Cardiac muscle cell (in vitro differentiated cells and primary cell): ENCODE results near the gene SUSD4. TPM values are rescaled to one million over a fixed set of nuclear protein-coding genes. Genes with fewer than 3 reads are reported as not detected.

Experiments used
- DNase-seq, 2 donors: peaks; one replicate each; pipeline versions ENCODE4 v3.0.0 to v3.0.0-alpha.2; 2010 to 2017; ENCODE audit warnings: low read depth in 1 of 2, low spot score in 1 of 2
- H3K27ac ChIP-seq: fragments of 200-600 bp; sonication (generic); 2 replicates; pipeline ENCODE4 v1.5.1; 2016
- H3K27me3 ChIP-seq: fragments of 200-600 bp; sonication (generic); 2 replicates; pipeline ENCODE4 v1.6.0; 2016; ENCODE audit warnings: control low read depth
- H3K36me3 ChIP-seq: fragments of 200-600 bp; sonication (generic); 2 replicates; pipeline ENCODE4 v1.5.1; 2016; ENCODE audit warnings: control low read depth
- H3K4me1 ChIP-seq: fragments of 200-600 bp; sonication (generic); 2 replicates; pipeline ENCODE4 v1.8.1; 2017; ENCODE audit warnings: low read depth, mild to moderate bottlenecking, mixed run types
- H3K4me3 ChIP-seq: fragments of 200-600 bp; sonication (generic); 2 replicates; pipeline ENCODE4 v1.5.1; 2016; ENCODE audit warnings: mild to moderate bottlenecking
- H3K9me3 ChIP-seq: fragments of 200-600 bp; sonication (generic); 2 replicates; pipeline ENCODE4 v1.5.1; 2017; ENCODE audit warnings: low read depth, mild to moderate bottlenecking, control low read depth
- CTCF ChIP-seq: IDR thresholded peaks from 2 replicates; pipeline ENCODE4 v1.5.1; 2012; ENCODE audit warnings: low read depth, mild to moderate bottlenecking, low read length
- polyA plus RNA-seq: library from polyadenylated mRNA; unstranded; fragments of >200 nt; fragmentation: Nextera tagmentation; extraction: Ambion mirVana; gene quantifications from 2 replicates; pipeline ENCODE4 v1.2.1, GENCODE V29; 2016
- total RNA-seq: library from RNA; depleted of rRNA; stranded (reverse); fragments of >200 nt; gene quantifications from 2 replicates; pipeline ENCODE4 v1.2.3, GENCODE V29; 2016

The SUSD4 gene
- total and polyA plus RNA-seq, 2 experiments from 2014 or later, result 20.9 to 31.6 TPM

DNA sequence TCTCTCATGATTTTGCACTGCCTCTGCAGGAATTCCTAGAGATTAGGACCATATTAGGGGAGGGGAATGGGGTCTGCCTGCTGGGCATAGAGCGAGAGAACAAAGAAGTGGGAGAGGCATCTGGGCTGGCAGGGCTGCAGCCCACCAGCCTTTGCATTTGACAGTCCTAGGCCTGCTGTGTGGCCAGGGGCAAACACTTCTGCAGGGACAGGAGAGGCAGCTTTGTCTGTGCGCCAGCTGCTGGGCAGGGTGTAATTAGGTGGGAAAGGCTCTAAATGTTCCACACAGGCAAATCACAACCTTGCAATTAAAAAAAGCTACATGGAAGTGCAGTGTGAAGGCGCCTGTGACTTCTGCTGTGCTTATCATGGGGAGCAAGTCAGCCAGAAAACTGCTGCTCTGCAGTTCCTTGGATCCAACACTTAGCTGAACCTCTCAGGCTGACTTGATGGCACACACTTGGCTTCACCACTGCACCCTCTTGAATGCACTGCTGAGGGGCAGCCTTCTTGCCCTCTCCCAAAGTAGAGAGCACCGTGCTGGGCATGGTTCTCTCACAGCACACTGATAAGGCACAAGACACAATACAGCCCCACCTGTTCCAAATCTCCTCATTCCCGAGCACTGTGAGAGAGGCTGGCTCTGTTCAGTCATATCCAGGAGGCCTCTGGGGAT is 147.3 kb downstream of the SUSD4 start:
- no peak for TF ChIP-seq CTCF
- Histone ChIP-seq H3K27me3 (no peaks in the 10 kb centered on the region), H3K4me3 (no peak overlapping the region), H3K4me1 (peaks cover 8% of the 10 kb centered on the region), H3K9me3 (no peaks in the 10 kb centered on the region), H3K36me3 (no peaks in the 10 kb centered on the region), H3K27ac (no peak overlapping the region)
- no peak for DNase-seq

GRCh38 chr1:223216074-223216473 is 147.9 kb downstream of the SUSD4 start:
- no peak overlapping the region for H3K4me3 ChIP-seq
- H3K27ac ChIP-seq, result no peak overlapping the region
- no peak for DNase-seq
- no peaks in the 10 kb centered on the region for H3K36me3 ChIP-seq
- no peaks in the 10 kb centered on the region for H3K27me3 ChIP-seq
- no peak for TF ChIP-seq CTCF
- H3K9me3 ChIP-seq, result no peaks in the 10 kb centered on the region
- peaks cover 8% of the 10 kb centered on the region for H3K4me1 ChIP-seq

DNA sequence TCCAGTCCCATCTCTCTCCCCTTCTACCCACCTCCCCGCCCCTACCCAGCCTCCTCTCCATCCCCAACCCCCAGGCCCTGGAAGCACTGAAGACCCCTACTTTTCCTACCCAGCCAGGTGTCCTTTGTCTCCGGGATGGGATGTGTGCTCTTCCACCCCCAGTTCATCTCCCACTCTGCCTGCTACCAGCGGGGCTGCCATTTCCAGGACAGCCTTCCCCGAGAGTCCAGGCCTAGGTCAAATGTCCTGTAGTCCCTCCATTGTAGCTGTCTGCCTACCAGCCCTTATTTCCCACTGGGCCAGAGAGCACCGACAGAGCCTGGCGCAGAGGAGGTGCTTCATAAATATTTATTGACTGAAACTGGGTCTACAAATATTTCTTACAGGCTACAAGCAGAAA is 148.9 kb downstream of the SUSD4 start:
- Histone ChIP-seq H3K9me3 (no peaks in the 10 kb centered on the region), H3K4me1 (peaks cover 8% of the 10 kb centered on the region), H3K4me3 (no peak overlapping the region), H3K36me3 (no peaks in the 10 kb centered on the region), H3K27ac (no peak overlapping the region), H3K27me3 (no peaks in the 10 kb centered on the region)
- no peak for TF ChIP-seq CTCF
- DNase-seq, result no peak

DNA sequence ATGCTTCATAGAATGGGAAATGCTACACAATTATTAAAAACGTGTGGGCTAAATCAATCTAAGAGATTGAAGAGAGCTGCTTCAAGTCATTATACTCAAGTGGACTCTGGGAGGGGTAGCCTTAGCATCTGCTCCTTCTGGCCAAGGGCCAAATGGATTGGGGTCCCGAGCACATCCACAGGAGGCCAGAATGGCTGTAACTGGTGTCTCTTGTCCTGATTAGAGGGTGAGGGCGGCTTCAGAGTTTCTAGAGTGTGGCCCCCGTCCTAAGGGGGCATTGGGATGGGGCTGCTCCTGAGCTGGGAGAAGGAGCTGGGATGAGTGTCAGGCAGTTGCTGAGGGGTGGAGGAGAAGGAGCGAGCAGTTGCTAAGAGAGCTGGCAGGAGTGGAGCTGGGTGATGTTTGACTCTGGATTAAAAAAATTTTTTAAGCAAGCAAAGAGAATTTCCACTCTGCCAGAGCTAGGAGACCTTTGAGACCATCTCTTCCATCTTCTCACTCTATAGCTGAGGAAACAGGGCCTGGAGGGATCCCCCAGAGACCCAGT is 149.6 kb downstream of the SUSD4 start:
- no peak for DNase-seq
- Histone ChIP-seq H3K27ac (no peak overlapping the region), H3K4me3 (no peak overlapping the region), H3K4me1 (peaks cover 14% of the 10 kb centered on the region), H3K36me3 (no peaks in the 10 kb centered on the region), H3K27me3 (no peaks in the 10 kb centered on the region), H3K9me3 (no peaks in the 10 kb centered on the region)
- TF ChIP-seq CTCF, result no peak

- H3K4me1 ChIP-seq, result peaks cover 17% of the 10 kb centered on the region
- no peak for DNase-seq
- no peak overlapping the region for H3K27ac ChIP-seq
- TF ChIP-seq CTCF, result no peak
- H3K36me3 ChIP-seq, result no peaks in the 10 kb centered on the region
- H3K4me3 ChIP-seq, result no peak overlapping the region
- no peaks in the 10 kb centered on the region for H3K9me3 ChIP-seq
- no peaks in the 10 kb centered on the region for H3K27me3 ChIP-seq
Measured at GRCh38 chr1:223212441-223212840, 151.5 kb downstream of the SUSD4 start.
